ENCODE data around the gene SNCG. TPM values are rescaled to one million over a fixed set of nuclear protein-coding genes. Genes with fewer than 3 reads are reported as not detected.

SNCG gene
- total RNA-seq, 1 experiment from 2014 or later: 61.1 TPM

GRCh38 chr10:86944031-86944419, 14.4 kb upstream of the SNCG start:
- Histone ChIP-seq H4K20me1 (ENCODE audit: insufficient read depth) (no peaks in the 10 kb centered on the region), H3K4me1 (ENCODE audit: control insufficient read depth in 1 of 2, insufficient read depth in 2 of 2, low read length in 2 of 2) (peaks cover 0 to 22% of the 10 kb centered on the region in 2 experiments; a peak in 3 of 4 replicates), H3K36me3 (ENCODE audit: control insufficient read depth in 1 of 2, insufficient read depth in 2 of 2, low read length in 2 of 2) (no peaks in the 10 kb centered on the region), H3K27ac (ENCODE audit: low read depth, low read length) (no peak overlapping the region), H3K9me3 (ENCODE audit: control insufficient read depth in 1 of 2, insufficient read depth in 1 of 2, low read depth in 1 of 2, low read length in 2 of 2) (no peaks in the 10 kb centered on the region), H3K27me3 (ENCODE audit: insufficient read depth, low read length) (no peaks in the 10 kb centered on the region), H3K4me3 (replicated peaks in 1 of 2; ENCODE audit: low read depth in 1 of 2, low read length in 2 of 2) (no peak overlapping the region), H3K9me2 (ENCODE audit: insufficient read depth) (no peaks in the 10 kb centered on the region), H2AFZ (ENCODE audit: low read depth, low read length, poor library complexity, severe bottlenecking) (no peak overlapping the region), H3K9ac (ENCODE audit: low read length) (no peak overlapping the region), H3K4me2 (ENCODE audit: low read length) (no peak overlapping the region), H3K79me2 (ENCODE audit: insufficient read depth, low read length) (no peaks in the 10 kb centered on the region)
- TF ChIP-seq MAX (IDR thresholded peaks at IDR 0.05) (no peak), SRF (IDR thresholded peaks at IDR 0.05; ENCODE audit: low read depth) (no peak), CEBPB (IDR thresholded peaks at IDR 0.05; ENCODE audit: low read depth) (no peak), ZFX (IDR thresholded peaks at IDR 0.05) (no peak), RAD21 (IDR thresholded peaks at IDR 0.05; ENCODE audit: low read depth) (no peak), ZNF274 (IDR thresholded peaks at IDR 0.05; ENCODE audit: low read depth, low read length) (no peak), JUND (IDR thresholded peaks at IDR 0.05) (no peak), SIN3A (IDR thresholded peaks at IDR 0.05; ENCODE audit: low read depth) (no peak)
- RAD21 ChIA-PET (ENCODE audit: low non-redundant PET in 1 of 2, low total read pairs in 2 of 2, uncharacterized antibody in 2 of 2, unreplicated experiment in 2 of 2): no interaction called here
- CTCF ChIA-PET: interaction anchor here (1.0 kb wide), 1 partner anchor 26 kb away, joined by 3 read pairs; no protein-coding TSS in a partner anchor
- POLR2A ChIA-PET: interaction anchor here (0.5 kb wide), 1 partner anchor 21 kb away, joined by 3 read pairs; no protein-coding TSS in a partner anchor
- intact Hi-C loops (cut with micrococcal nuclease): no loop called here
- ATAC-seq (no peak), DNase-seq (ENCODE audit: low read depth, low spot score) (no peak)
- no TSS peak for BruUV-seq (replicated peaks)

- CTCF ChIA-PET: interaction anchor here (1.0 kb wide), 1 partner anchor 25 kb away, joined by 3 read pairs; no protein-coding TSS in a partner anchor
These were observed 13.9 kb upstream of the SNCG start for GRCh38 chr10:86944471-86944870.

More at GRCh38 chr10:86944471-86944870, 13.9 kb upstream of the SNCG start:
- ChIA-PET RAD21 (ENCODE audit: low non-redundant PET in 1 of 2, low total read pairs in 2 of 2, uncharacterized antibody in 2 of 2, unreplicated experiment in 2 of 2) (interaction anchor here in 1 of 2 experiments (1.1 kb wide), 1 partner anchor 16 kb away, joined by 3 read pairs; no protein-coding TSS in a partner anchor), POLR2A (interaction anchor here (0.5 kb wide), 1 partner anchor 20 kb away, joined by 3 read pairs; no protein-coding TSS in a partner anchor)
- Histone ChIP-seq H3K9ac (ENCODE audit: low read length) (no peak overlapping the region), H3K27ac (ENCODE audit: low read depth, low read length) (no peak overlapping the region), H4K20me1 (ENCODE audit: insufficient read depth) (no peaks in the 10 kb centered on the region), H3K4me1 (ENCODE audit: control insufficient read depth in 1 of 2, insufficient read depth in 2 of 2, low read length in 2 of 2) (peaks cover 0 to 20% of the 10 kb centered on the region in 2 experiments; a peak in 2 of 4 replicates), H3K4me2 (ENCODE audit: low read length) (no peak overlapping the region), H2AFZ (ENCODE audit: low read depth, low read length, poor library complexity, severe bottlenecking) (no peak overlapping the region), H3K36me3 (ENCODE audit: control insufficient read depth in 1 of 2, insufficient read depth in 2 of 2, low read length in 2 of 2) (no peaks in the 10 kb centered on the region), H3K4me3 (replicated peaks in 1 of 2; ENCODE audit: low read depth in 1 of 2, low read length in 2 of 2) (no peak overlapping the region), H3K79me2 (ENCODE audit: insufficient read depth, low read length) (no peaks in the 10 kb centered on the region), H3K27me3 (ENCODE audit: insufficient read depth, low read length) (no peaks in the 10 kb centered on the region), H3K9me3 (ENCODE audit: control insufficient read depth in 1 of 2, insufficient read depth in 1 of 2, low read depth in 1 of 2, low read length in 2 of 2) (no peaks in the 10 kb centered on the region), H3K9me2 (ENCODE audit: insufficient read depth) (no peaks in the 10 kb centered on the region)
- BruUV-seq (replicated peaks): no TSS peak
- no peak for DNase-seq (ENCODE audit: low read depth, low spot score)
- no peak for TF ChIP-seq EZH2phosphoT487 (IDR thresholded peaks at IDR 0.05; ENCODE audit: borderline replicate concordance)
- no peak for TF ChIP-seq ELF1 (IDR thresholded peaks at IDR 0.05; ENCODE audit: borderline replicate concordance, low read depth)
- no peak for TF ChIP-seq SRF (IDR thresholded peaks at IDR 0.05; ENCODE audit: low read depth)
- TF ChIP-seq SIN3A (IDR thresholded peaks at IDR 0.05; ENCODE audit: low read depth): no peak
- no peak for TF ChIP-seq POLR2AphosphoS5 (IDR thresholded peaks at IDR 0.05; ENCODE audit: low read depth, low read length)
- TF ChIP-seq YY1 (IDR thresholded peaks at IDR 0.05; ENCODE audit: extremely low read depth, insufficient replicate concordance, low read depth, low read length): no peak
- no peak for TF ChIP-seq CBX3 (IDR thresholded peaks at IDR 0.05; ENCODE audit: low read depth)
- TF ChIP-seq ZNF274 (IDR thresholded peaks at IDR 0.05; ENCODE audit: low read depth, low read length): no peak
- TF ChIP-seq POLR2A (IDR thresholded peaks at IDR 0.05; ENCODE audit: borderline replicate concordance, extremely low read depth, insufficient read depth, insufficient read length): no peak
- TF ChIP-seq EZH2 (IDR thresholded peaks at IDR 0.05): no peak
- no peak for TF ChIP-seq CTCF (IDR thresholded peaks at IDR 0.05 in 2 of 3, conservative IDR thresholded peaks at IDR 0.05 in 1 of 3; ENCODE audit: borderline replicate concordance in 1 of 3, insufficient read depth in 1 of 3, low read depth in 2 of 3, low read length in 2 of 3)
- intact Hi-C loops (cut with micrococcal nuclease): no loop called here
- ATAC-seq: no peak

Measured in HCT116 (cell line).